ENCODE data around the gene NT5C1B.

Gene NT5C1B

DNA sequence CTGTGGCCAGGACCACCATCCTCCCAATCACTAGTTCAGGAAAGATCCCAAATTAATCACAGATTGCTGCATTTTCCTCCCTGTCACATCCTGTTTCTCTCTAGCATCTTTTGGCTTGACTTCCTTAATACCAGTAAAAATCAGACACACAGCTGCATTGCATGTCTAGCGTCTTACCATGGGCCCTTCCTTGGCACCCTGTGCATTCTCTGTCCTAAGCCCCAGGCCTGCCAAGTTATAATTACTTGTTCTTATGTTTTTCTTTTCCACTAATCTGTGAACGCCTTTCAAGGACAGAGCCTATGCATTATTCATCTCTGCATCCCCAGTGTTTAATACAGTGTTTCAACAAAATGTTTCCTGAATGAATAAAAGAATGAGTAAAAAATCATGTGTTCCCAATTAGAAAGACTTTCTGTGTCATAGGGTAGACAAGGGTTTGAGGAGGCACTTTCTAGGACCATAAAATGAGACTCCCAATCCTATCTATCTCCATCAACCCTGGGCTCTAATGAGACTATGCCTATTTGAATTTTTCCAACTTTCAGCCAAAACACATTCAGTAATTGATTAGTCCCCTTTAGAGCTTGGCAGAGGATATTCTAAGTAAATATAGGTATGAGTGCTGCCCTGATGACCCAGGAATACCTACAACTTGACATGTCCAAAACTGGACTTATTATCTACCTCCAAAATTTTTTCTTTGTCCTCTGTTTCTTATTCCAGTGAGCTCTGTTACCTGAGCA lies 10.3 kb upstream of the NT5C1B start:
- DNase-seq (ENCODE audit: low read depth) = peak; percentile 85

DNA sequence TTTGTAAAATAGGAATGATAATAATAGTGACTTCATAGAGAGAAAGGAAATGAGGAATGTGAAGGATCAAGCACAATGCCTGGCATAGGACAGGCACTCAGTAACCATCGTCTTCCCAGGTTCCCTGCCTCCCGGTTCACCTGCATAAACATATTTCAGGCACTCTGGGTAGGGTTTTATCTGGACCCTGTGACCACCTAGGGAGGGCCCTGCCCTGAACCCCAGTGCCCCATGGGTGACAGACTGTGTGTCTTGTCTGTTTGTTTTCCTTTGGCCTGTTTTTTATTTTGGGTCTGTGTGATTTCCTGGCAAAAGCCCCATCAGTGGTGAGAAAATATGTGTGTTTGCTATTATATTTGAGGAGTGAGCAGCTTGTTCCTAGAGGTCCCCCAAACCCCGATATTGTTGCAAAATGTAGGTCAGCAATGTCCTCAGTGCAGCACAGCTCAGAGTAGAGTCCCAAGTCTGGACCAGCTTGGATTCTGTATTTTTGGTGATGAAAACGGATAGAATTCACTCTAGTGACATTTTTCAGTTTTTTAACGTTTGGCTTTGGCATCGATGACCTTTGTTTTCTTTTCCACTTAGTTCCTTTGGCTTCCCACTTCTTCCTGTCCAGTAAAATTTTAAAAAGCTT lies 9.6 kb upstream of the NT5C1B start:
- no peak for DNase-seq (ENCODE audit: low read depth)

DNA sequence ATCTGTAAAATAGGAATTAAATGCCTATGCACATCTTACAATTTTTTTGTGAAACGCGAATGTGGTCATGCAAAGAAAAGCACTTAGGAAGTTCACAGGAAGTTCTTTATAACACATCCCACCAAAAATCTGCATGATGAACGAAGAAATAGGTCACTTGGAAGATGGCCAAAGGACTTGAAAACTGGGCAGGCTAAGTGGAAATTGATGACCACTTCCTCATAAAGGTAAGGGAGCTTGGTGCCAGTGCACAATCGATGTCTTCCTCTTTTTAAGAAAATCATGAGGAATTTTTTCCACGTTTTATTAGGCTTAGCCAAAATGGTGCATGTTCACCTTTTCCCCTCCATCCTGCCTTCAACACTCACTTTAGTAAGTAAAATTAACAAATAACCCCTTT lies 8.2 kb upstream of the NT5C1B start:
- DNase-seq (ENCODE audit: low read depth) = no peak

DNA sequence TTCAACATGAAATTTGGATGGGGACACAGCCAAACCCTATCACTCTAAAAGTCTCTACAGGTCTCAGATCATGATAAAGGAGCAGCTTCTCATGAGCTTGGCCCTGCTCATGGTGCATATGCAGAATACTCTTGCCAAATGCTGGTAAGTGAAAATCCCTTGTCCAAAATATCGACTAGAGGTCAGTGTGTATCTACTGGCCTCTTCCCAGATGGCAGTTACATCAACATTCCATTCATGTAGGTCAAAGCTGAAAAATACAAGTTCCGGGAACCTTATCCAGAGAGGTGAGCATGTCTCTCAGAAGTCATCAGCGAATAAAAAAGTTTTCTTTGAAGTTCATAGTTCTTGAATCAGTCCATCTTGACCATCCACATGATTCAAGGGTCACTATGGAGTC lies 7.6 kb upstream of the NT5C1B start:
- DNase-seq (ENCODE audit: low read depth) = no peak

DNA sequence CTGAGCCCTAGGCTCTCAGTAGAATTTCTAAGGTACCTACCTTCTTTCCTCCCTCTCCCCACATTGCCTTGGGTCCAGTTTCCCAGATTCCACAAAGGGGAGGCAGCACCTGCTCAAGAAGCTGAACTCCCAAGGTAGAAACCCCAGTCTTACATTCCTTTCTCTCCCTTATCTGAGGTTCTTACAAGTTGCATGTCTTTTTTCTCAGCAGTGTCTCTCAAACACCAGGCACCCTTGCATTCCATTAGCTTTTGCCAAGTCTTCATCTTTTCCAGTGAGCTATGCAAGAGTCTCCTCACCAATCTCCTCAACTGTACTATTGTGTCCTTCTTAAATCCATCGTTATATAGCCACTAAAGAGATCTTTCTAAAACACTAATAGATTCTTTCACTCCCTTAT lies 4.1 kb upstream of the NT5C1B start:
- no peak for DNase-seq (ENCODE audit: low read depth)

DNA sequence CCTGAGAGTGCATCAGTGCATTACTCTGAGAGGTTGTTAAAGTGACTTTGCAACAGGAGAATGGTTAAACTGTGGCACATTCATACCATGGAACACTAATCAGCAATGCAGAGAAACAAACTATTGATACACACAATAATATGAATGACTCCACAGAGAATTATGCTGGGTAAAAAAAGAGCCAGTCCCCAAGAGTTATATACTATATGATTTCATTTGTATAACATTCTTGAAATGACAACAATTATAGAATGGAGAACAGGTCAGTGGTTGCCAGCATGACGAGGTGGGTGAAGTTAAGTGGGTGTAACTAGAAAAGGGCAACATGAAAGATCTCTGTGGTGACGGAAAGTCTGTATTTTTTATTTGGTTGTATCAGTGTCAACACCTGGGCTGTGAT lies 3.0 kb upstream of the NT5C1B start:
- DNase-seq (ENCODE audit: low read depth) = no peak

DNA sequence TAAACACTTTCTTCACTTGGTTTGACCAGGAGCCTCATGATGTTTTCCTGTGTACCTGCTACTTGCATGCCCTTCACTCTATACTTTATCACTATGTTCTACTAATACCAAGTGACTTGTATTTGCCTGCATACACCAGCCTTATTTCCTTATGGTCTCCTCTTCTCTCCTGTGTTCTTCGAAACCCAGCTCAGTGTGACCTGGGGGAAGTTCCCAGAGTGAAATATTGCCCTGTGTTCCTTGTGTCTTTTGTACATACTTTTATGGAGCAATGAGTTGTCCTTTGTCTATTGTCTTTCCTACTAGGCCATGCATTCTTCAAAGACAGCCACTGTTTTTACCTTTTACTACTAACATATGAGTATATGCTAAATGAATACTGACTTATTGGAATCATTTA lies 567 bp downstream of the NT5C1B start:
- DNase-seq (ENCODE audit: low read depth) = no peak

DNA sequence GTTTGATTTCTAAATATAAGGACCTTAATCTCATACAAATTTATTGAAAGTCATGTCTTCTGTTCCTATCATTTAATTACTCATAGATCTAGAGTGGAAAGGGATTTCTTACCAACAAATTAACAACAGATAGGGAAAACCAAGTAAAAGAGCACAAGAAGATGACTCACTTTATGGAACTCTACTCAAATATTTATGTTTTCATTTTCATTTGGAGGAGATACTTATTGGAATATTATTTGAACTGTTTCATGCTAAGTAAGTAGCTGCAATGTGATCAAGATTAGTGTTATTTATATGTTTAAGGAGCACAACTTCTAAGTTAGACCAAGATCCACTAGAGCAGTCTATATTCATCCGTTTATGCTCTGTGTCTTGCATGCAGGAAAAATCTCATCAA lies 1.3 kb downstream of the NT5C1B start:
- DNase-seq (ENCODE audit: low read depth) = no peak

DNA sequence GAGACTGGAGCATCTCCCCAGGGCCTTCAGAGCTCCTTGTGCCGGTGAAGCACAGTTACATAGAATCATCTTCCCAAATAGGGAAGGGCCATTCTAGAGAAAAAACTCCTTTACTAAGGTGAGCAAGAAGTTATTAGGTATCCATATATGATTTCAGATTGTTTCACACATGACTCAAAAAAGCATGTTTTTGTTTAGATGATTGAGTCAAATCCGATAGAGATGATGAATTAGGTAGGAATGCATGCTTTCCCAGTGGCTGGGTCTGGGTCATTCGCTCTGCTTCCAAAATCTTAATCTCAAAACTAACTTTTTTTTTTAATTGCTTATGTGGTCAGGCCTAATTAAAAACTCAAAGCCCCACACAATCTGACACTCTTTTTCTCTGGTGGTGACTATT lies 3.8 kb downstream of the NT5C1B start:
- DNase-seq (ENCODE audit: low read depth) = no peak

DNA sequence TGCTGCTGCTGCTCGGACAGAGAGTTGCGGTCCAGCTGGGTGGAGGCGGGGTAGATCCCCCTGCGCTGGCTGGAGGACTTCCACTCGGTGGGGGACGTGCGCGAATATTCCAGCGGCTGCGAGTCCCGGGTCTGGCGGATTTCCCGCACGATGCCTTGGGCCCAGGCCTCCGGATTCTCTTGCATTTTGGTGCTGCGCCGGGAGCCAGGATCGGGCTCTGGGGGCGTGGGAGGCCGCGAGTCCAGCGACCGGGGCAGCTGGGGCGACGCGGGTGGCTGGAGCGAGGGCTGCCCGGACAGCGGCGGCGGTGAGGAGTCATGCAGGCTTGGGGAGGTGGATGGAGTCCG lies 4.8 kb downstream of the NT5C1B start:
- no peak for DNase-seq (ENCODE audit: low read depth)

DNA sequence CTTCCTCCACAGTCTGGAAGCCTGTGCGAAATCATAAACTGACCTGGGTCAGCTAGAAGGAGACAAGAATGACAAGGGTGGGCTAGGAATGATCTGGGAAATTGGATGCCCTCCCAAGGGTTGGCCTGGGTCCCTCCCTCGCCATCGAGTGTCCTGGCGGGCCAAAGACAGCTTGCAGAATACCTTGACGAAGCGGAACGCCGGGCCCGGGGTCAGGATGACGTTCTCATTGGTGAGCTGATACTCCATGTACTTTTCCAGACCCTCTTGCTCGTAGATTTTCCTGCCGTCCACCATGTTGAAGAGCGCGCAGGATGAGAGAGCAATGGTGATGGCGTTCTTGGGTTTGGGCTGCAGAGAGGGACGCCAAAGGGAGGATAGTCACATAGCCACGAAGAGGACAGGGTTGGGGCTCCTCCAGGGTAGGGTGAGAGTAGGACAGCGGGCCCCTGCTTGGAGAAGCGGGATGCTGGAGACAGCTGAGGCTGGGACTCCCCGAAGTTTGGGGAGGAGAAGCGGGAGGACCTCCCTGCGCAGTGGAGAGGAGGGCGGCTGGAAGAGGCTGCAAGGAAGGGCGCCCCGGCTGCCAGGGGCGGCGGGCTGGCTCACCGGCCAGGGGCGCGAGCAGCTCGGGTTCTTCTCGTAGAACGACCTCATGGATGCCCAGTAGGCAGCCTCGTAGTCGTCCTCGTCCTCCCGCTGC lies 5.3 kb downstream of the NT5C1B start:
- no peak for DNase-seq (ENCODE audit: low read depth)

DNA sequence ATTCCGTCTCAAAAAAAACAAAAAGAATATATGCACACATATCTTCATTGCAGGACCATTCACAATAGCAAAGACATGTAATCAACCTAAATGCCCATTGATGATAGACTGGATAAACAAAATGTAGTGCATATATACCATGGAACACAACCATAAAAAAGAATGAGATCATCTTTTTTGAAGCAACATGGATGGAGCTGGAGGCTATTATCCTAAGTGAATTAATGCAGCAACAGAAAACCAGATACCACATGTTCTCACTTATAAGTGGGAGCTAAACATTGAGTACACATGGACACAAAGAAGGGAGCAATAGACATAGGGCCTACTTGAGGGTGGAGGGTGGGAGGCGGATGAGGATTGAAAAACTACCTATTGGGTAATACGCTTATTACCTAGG lies 8.8 kb downstream of the NT5C1B start:
- no peak for DNase-seq (ENCODE audit: low read depth)

DNA sequence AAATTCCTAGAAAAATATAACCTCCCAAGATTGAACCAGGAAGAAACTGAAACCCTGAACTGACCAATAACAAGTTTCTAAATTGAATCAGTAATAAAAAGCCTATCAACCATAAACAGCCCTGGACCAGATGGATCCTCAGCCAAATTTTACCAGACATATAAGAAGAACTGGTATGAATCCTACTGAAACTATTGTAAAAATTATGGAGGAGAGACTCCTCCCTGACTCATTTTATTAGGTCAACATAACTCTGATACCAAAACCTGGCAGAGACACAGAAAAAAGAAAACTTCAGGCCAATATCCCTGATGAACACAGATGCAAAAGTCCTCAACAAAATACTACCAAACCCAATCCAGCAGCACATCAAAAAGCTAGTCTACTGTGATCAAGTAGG lies 11.3 kb downstream of the NT5C1B start:
- DNase-seq (ENCODE audit: low read depth) = no peak

DNA sequence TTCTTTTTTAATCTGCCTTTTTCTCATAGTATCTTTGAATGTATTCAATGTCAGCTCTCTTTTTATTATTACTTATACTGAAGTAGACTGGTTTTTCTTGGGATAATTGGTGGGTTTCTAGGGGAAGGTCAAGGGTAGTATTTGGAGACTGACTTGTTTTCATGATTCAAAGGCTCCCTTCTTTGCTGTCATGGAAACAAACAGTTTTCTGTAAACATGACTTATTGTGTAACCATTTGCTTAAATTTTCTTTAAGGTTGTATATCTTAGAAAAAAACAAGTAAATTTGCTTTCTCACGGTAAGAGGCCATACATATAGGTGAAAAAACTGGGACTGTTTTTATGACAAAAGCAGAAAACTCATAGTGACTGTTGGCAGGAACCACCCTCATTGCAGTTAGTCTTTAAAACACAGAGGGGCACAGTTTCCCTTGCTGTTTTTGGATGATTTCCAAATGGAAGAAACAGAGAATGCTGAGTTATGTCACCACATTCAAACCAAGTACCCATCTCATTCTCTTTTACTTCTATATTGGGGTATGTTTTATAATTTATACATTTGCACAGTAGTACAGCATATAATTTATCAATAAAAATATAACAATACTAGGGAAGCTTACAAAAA lies 23.1 kb downstream of the NT5C1B start:
- DNase-seq (ENCODE audit: low read depth) = no peak

DNA sequence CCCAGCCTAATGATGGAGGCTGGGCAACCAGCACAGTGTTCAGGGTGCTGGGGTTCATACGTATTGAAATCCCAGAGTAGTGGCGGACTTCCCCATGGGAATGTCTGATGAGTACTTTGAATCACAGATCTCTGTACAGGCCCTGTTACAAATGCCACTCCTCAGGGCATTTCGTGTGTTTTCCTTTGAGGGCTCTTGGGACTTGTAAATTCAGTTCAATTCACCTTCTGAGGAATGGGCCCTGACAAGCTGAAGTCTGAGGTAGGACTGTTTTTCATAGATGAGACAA lies 28.6 kb downstream of the NT5C1B start:
- DNase-seq (ENCODE audit: low read depth) = no peak

DNA sequence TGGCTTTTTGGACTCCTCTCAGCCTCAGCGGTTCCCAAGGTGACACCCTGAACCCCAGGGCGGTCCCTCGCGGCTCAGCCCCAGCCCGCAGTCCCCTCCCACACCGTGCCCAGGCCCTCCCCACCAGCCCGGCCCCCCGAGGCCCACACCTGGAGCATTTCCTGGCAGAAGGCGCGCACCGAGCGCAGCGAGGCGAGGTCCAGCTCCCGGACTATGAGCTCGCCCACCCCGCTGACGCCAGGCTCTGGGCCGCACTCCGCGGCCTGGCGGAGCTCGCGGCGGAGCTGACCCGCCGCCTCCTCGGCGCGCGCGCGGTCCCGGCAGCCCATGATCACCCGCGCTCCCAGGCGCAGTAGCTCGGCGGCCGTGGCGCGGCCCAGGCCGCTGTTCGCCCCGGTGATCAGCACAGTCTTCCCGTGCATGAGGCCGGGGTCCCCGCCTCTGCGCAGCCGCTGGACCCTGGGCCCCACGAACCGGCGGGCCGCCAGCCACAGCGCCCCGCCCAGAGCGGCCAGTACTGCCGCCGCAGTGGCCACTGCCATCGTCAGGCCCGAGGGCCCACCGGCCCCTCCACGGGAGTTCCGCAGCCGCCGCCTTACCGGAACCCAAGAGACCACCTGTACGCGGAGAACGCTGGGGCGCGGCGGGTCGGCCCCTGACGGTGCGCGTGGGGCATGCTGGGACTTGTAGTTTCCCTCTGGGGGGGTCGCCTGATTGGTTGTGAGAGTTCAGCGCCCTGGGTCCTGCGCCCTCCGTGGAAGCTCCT lies 29.2 kb downstream of the NT5C1B start, which contains the start of gene RDH14:
Gene RDH14, minus strand, starts transcription at position 623 of the 766 bp plus-strand sequence. Its CDS starts 81 bp downstream, at position 542.
- peak; percentile 87 for DNase-seq (ENCODE audit: low read depth)

DNA sequence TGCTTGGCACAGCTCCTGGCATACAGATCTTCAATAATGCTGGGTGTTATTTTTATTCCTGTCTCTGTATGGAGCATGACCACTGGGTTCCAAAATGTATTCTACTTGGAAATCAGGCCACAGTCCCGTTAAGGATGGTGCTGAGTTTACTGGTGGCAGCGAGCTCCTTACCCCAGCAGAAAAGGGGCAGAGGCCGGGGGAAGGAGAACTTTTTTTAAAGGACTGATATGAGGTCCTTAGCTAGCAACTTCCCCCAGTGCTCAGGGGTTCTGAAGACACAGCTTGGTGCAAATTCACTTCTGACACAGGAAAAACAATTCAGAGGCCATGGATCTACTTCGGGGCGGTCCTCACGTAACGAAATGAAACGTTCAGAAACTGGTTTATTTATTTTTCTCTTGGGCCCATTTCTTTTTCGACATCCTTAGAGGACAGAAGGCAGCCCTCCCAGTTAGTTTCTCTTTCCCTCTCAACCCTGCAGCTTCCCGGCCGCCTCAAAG lies 29.8 kb downstream of the NT5C1B start:
- DNase-seq (ENCODE audit: low read depth) = no peak

DNA sequence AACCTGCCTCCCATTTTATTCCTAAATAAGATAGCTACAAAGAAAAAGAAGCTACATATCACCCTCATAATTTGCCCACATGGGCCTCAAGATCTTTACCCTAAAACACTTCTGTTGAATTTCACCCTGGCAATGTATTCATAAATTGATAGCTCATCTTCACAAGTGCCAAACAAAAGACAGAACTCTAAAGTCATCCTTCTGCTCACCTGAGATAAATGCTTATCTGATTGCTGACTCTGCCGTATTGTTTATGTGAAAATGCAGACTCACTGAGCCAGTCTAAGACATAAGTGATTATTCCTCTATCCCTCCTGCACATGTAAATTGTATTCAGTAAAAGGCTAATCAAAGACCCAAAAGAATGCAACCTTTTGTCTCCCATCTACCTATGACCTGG lies 30.9 kb downstream of the NT5C1B start:
- no peak for DNase-seq (ENCODE audit: low read depth)

DNA sequence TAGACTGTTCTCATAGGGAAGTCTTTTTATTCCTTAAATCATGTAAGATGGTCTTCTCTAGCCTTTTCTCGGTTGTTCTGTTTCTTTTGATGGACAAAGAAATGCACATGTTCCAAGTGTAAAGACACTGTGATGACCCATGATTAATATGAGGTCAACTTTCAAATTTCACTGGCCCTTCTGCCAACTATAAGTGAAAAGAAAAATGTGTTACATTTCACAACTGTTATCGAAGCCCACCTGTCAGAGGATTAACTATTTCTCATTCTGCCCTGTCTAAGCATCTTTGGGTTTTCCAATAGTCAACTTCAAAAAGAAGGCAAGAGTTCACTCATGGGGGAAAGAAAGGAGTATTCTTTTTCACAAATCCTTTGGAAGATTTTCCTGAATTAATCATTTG lies 32.2 kb downstream of the NT5C1B start:
- no peak for DNase-seq (ENCODE audit: low read depth)

DNA sequence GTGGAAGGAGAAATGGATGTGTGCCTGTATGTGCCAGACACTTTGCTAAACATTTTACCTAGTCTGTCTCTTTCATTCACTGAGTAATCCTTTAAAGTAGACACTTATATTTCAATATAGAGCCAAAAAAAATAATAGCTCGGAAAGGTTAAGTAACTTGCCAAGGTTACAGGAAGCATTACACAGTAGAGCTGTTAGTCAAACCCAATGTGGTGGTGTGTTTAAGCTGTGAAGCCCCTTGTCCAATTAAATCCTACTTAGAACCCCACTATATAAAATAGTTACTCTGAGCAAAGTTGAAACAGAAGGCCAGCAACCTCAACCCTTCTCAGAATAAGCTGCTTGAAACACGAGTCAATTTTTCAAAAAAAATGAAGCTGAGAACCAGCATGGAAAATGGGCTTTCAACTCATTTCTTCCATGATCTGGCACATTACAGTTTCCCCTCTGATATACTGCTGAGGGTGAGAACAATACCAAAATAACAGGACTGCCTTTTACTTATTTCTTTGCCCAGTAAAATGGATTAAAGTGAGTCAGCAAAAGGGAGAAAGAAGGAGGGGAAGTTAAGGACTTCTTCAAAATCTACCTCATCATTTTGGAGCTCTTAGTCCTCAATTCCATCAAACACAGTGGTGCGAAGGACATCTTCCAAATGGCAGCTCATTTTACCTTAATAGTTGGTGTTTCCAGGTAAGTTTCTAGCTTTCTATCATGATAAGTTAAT lies 36.9 kb downstream of the NT5C1B start:
- no peak for DNase-seq (ENCODE audit: low read depth)

DNA sequence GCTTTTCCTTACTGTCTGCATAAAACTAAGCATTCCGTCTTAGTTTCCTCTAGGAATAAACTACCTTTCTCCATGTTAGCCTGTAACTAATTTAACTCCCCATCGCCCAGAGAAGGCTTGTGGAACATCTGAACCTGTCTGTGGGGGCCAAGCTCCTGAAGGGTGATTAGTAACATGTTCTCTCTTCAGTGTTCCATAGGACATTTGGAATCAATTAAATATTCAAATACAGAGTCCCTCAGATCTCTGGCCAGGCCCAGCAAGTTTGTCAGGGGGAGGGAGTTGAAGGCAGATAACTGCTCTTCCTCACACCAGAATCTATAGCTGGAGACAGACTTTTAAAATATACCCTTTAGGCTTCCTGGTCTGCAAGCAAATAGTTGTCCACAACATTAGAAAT lies 37.7 kb downstream of the NT5C1B start:
- DNase-seq (ENCODE audit: low read depth) = no peak

DNA sequence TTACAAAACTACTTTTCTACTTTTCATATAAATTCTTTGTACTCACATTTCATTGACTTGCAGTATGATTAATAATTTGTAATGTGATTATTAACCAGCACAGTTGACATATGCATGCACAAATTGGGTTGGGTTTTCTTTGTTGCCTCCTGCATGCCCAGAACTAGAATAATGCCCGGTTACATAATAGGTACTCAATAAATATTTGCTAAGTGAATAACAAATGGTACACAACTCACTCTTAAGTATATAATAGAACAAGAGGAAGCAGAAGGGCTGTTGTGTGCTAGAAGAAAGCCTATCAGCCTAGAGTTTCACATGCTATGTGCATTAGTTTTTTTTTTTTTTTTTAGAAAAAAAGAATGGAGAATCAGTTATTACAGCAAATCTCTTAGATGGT lies 38.2 kb downstream of the NT5C1B start:
- DNase-seq (ENCODE audit: low read depth) = no peak
